GM23338 (cell line): ENCODE results near the gene AFF1.

Experiments
- CREB1 ChIP-seq: fragments of 250-450 bp; sonication (Bioruptor Pico); IDR thresholded peaks from 2 replicates; pipeline ENCODE4 v1.5.0; 2020; ENCODE audit warnings: low read depth, mild to moderate bottlenecking, moderate library complexity
- CTCF ChIP-seq, 2 experiments: fragments of 200-600 bp in 1 of 2; sonication (generic) in 1 of 2; conservative IDR thresholded peaks; 2 replicates each; pipeline versions ENCODE4 v1.5.1 to v1.6.1; 2016 to 2017; ENCODE audit warnings: antibody characterized with exemption in 2 of 2, low read depth in 2 of 2, mild to moderate bottlenecking in 2 of 2, moderate library complexity in 1 of 2
- EZH2 ChIP-seq: fragments of 200-600 bp; sonication (generic); IDR thresholded peaks from one replicate; pipeline ENCODE4 v1.8.0; 2017; ENCODE audit warnings: antibody characterized with exemption, mild to moderate bottlenecking, low read depth; ENCODE audit not compliant: unreplicated experiment
- EZH2phosphoT487 ChIP-seq: fragments of 200-600 bp; sonication (generic); IDR thresholded peaks from one replicate; pipeline ENCODE4 v1.8.1; 2018; ENCODE audit warnings: antibody characterized with exemption; ENCODE audit not compliant: unreplicated experiment
- JUNB ChIP-seq: IDR thresholded peaks from one replicate; pipeline ENCODE4 v1.6.1; 2016; ENCODE audit warnings: antibody characterized with exemption; ENCODE audit not compliant: unreplicated experiment
- NANOG ChIP-seq: IDR thresholded peaks from 2 replicates; pipeline ENCODE4 v1.6.1; 2016; ENCODE audit warnings: antibody characterized with exemption, borderline replicate concordance
- POLR2AphosphoS5 ChIP-seq: IDR thresholded peaks from 2 replicates; pipeline ENCODE4 v1.6.1; 2016; ENCODE audit warnings: antibody characterized with exemption, low read depth
- STAT1 ChIP-seq: IDR thresholded peaks from one replicate; pipeline ENCODE4 v1.6.1; 2016; ENCODE audit warnings: antibody characterized with exemption; ENCODE audit not compliant: unreplicated experiment
- ZNF114 ChIP-seq: fragments of 250-450 bp; sonication (Bioruptor Pico); IDR thresholded peaks from 2 replicates; pipeline ENCODE4 v1.5.0; 2020; ENCODE audit warnings: mild to moderate bottlenecking, moderate library complexity
- ZNF331 ChIP-seq: fragments of 250-450 bp; sonication (Bioruptor Pico); IDR thresholded peaks from 2 replicates; pipeline ENCODE4 v1.5.0; 2020; ENCODE audit warnings: low read depth, mild to moderate bottlenecking, moderate library complexity
- ZNF462 ChIP-seq: fragments of 250-450 bp; sonication (Bioruptor Pico); IDR thresholded peaks from 2 replicates; pipeline ENCODE4 v1.5.0; 2020; ENCODE audit warnings: mild to moderate bottlenecking, moderate library complexity
- TF ChIP-seq, protein P1 (sequence below): IDR thresholded peaks from one replicate; pipeline ENCODE4 v1.6.1; 2018; ENCODE audit warnings: antibody characterized with exemption; ENCODE audit not compliant: unreplicated experiment
- TF ChIP-seq, protein P2 (sequence below): IDR thresholded peaks from 2 replicates; pipeline ENCODE4 v1.6.1; 2016; ENCODE audit warnings: antibody characterized with exemption

DNA sequence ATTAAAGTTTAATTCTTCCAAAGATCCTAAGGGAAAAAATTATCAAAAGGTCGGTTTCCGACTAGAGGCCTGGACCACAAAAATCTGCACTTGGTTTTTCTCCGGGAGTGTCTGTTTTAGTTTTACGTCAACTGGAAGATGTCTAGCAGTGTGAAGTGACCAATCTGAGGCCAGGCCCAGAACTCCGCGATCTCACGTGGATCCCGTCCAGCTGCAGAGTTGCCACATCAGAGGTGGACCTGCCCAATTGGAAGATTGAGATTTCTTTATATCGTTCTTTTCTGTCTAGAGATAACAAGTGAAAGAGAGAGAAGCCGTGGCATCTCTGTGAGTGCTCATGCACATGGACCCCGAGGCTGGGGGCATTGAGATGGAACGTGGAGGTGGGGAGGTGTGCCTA lies 115.8 kb downstream of the AFF1 start:
- TF ChIP-seq CTCF (conservative IDR thresholded peaks at IDR 0.05; ENCODE audit: low read depth in 2 of 2) (no peak), EZH2 (no peak), POLR2AphosphoS5 (no peak), NANOG (no peak), EZH2phosphoT487 (no peak), JUNB (no peak), STAT1 (no peak), ZNF114 (no peak), CREB1 (CRISPR knock-in tag) (no peak), ZNF331 (CRISPR knock-in tag) (no peak), ZNF462 (CRISPR knock-in tag) (no peak)
- TF ChIP-seq, protein P1, sequence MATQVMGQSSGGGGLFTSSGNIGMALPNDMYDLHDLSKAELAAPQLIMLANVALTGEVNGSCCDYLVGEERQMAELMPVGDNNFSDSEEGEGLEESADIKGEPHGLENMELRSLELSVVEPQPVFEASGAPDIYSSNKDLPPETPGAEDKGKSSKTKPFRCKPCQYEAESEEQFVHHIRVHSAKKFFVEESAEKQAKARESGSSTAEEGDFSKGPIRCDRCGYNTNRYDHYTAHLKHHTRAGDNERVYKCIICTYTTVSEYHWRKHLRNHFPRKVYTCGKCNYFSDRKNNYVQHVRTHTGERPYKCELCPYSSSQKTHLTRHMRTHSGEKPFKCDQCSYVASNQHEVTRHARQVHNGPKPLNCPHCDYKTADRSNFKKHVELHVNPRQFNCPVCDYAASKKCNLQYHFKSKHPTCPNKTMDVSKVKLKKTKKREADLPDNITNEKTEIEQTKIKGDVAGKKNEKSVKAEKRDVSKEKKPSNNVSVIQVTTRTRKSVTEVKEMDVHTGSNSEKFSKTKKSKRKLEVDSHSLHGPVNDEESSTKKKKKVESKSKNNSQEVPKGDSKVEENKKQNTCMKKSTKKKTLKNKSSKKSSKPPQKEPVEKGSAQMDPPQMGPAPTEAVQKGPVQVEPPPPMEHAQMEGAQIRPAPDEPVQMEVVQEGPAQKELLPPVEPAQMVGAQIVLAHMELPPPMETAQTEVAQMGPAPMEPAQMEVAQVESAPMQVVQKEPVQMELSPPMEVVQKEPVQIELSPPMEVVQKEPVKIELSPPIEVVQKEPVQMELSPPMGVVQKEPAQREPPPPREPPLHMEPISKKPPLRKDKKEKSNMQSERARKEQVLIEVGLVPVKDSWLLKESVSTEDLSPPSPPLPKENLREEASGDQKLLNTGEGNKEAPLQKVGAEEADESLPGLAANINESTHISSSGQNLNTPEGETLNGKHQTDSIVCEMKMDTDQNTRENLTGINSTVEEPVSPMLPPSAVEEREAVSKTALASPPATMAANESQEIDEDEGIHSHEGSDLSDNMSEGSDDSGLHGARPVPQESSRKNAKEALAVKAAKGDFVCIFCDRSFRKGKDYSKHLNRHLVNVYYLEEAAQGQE, result no peak
- TF ChIP-seq, protein P2, sequence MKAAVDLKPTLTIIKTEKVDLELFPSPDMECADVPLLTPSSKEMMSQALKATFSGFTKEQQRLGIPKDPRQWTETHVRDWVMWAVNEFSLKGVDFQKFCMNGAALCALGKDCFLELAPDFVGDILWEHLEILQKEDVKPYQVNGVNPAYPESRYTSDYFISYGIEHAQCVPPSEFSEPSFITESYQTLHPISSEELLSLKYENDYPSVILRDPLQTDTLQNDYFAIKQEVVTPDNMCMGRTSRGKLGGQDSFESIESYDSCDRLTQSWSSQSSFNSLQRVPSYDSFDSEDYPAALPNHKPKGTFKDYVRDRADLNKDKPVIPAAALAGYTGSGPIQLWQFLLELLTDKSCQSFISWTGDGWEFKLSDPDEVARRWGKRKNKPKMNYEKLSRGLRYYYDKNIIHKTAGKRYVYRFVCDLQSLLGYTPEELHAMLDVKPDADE, result no peak
